H9 (cell line): ENCODE data around the gene ADAD2. TPM values are rescaled to one million over a fixed set of nuclear protein-coding genes. Genes with fewer than 3 reads are reported as not detected.

Experiments used
- DNase-seq: peaks from one replicate; pipeline ENCODE4 v3.0.0-alpha.2; 2017
- H2AFZ ChIP-seq: one replicate; pipeline ENCODE4 v1.6.1; 2013; ENCODE audit warnings: mild to moderate bottlenecking, low read length, control low read depth, moderate library complexity
- H2AK5ac ChIP-seq: 2 replicates; pipeline ENCODE4 v1.6.1; 2013; ENCODE audit warnings: low read length, control low read depth, mixed read lengths; ENCODE audit not compliant: insufficient read length
- H2BK120ac ChIP-seq: one replicate; pipeline ENCODE4 v1.6.1; 2013; ENCODE audit warnings: low read depth, mild to moderate bottlenecking, low read length, control low read depth, inconsistent platforms; ENCODE audit not compliant: poor library complexity, severe bottlenecking
- H2BK12ac ChIP-seq: 2 replicates; pipeline ENCODE4 v1.6.1; 2013; ENCODE audit warnings: low read length, control low read depth, mixed read lengths, low read depth; ENCODE audit not compliant: insufficient read length
- H2BK15ac ChIP-seq: 2 replicates; pipeline ENCODE4 v1.6.1; 2013; ENCODE audit warnings: low read depth, low read length, control low read depth
- H2BK20ac ChIP-seq: one replicate; pipeline ENCODE4 v1.6.1; 2013; ENCODE audit warnings: low read depth, mild to moderate bottlenecking, low read length, control low read depth, inconsistent platforms; ENCODE audit not compliant: poor library complexity, severe bottlenecking
- H2BK5ac ChIP-seq: 2 replicates; pipeline ENCODE4 v1.6.1; 2013; ENCODE audit warnings: low read length, control low read depth, mixed read lengths; ENCODE audit not compliant: insufficient read length
- H3K14ac ChIP-seq: 2 replicates; pipeline ENCODE4 v1.6.1; 2013; ENCODE audit warnings: low read length, control low read depth; ENCODE audit not compliant: insufficient read depth
- H3K18ac ChIP-seq: 2 replicates; pipeline ENCODE4 v1.6.1; 2013; ENCODE audit warnings: low read depth, mild to moderate bottlenecking, mixed read lengths, low read length, control low read depth; ENCODE audit not compliant: insufficient read length
- H3K23ac ChIP-seq: 2 replicates; pipeline ENCODE4 v1.6.1; 2013; ENCODE audit warnings: low read length, control low read depth, mixed read lengths, low read depth; ENCODE audit not compliant: insufficient read length
- H3K23me2 ChIP-seq: 2 replicates; pipeline ENCODE4 v1.6.1; 2013; ENCODE audit warnings: low read depth, mild to moderate bottlenecking, mixed read lengths, low read length, control low read depth; ENCODE audit not compliant: insufficient read length, poor library complexity, severe bottlenecking
- H3K27ac ChIP-seq: 2 replicates; pipeline ENCODE4 v1.5.1; 2013; ENCODE audit warnings: low read length, control low read depth, mixed read lengths, low read depth; ENCODE audit not compliant: insufficient read length
- H3K27me3 ChIP-seq: 2 replicates; pipeline ENCODE4 v1.6.1; 2013; ENCODE audit warnings: low read length, control low read depth, inconsistent platforms; ENCODE audit not compliant: insufficient read depth
- H3K4ac ChIP-seq: 2 replicates; pipeline ENCODE4 v1.6.1; 2013; ENCODE audit warnings: low read depth, mild to moderate bottlenecking, control low read depth, inconsistent platforms, low read length, moderate library complexity
- H3K4me1 ChIP-seq: 2 replicates; pipeline ENCODE4 v1.6.1; 2013; ENCODE audit warnings: low read length, control low read depth, inconsistent platforms; ENCODE audit not compliant: insufficient read depth
- H3K4me2 ChIP-seq: 2 replicates; pipeline ENCODE4 v1.6.1; 2013; ENCODE audit warnings: low read length, control low read depth, mixed read lengths; ENCODE audit not compliant: insufficient read length, insufficient read depth
- H3K56ac ChIP-seq: 2 replicates; pipeline ENCODE4 v1.6.1; 2013; ENCODE audit warnings: low read depth, mild to moderate bottlenecking, mixed read lengths, low read length, control low read depth; ENCODE audit not compliant: insufficient read length
- H3K79me1 ChIP-seq: 2 replicates; pipeline ENCODE4 v1.6.1; 2013; ENCODE audit warnings: low read depth, mild to moderate bottlenecking, moderate library complexity, low read length, control low read depth, inconsistent platforms; ENCODE audit not compliant: insufficient read depth, poor library complexity, severe bottlenecking
- H3K79me2 ChIP-seq: 2 replicates; pipeline ENCODE4 v1.6.1; 2013; ENCODE audit warnings: low read length, control low read depth, inconsistent platforms; ENCODE audit not compliant: insufficient read depth
- H3K9ac ChIP-seq: 2 replicates; pipeline ENCODE4 v1.6.1; 2013; ENCODE audit warnings: low read length, control low read depth, mixed read lengths; ENCODE audit not compliant: insufficient read length; ENCODE audit errors: extremely low read depth
- H3K9me3 ChIP-seq: one replicate; pipeline ENCODE4 v1.6.1; 2013; ENCODE audit warnings: low read depth, low read length, inconsistent platforms; ENCODE audit not compliant: control insufficient read depth
- H3T11ph ChIP-seq: one replicate; pipeline ENCODE4 v1.6.1; 2013; ENCODE audit warnings: mild to moderate bottlenecking, low read length, control low read depth, inconsistent platforms
- H4K20me1 ChIP-seq: one replicate; pipeline ENCODE4 v1.6.1; 2013; ENCODE audit not compliant: control insufficient read depth, insufficient read length, insufficient read depth
- H4K5ac ChIP-seq: 2 replicates; pipeline ENCODE4 v1.6.1; 2013; ENCODE audit warnings: low read depth, mild to moderate bottlenecking, mixed read lengths, low read length, control low read depth; ENCODE audit not compliant: insufficient read length
- H4K8ac ChIP-seq: replicated peaks from 2 replicates; pipeline ENCODE4 v1.6.1; 2013; ENCODE audit warnings: low read length, control low read depth, mixed read lengths, low read depth; ENCODE audit not compliant: insufficient read length
- H4K91ac ChIP-seq: 2 replicates; pipeline ENCODE4 v1.6.1; 2013; ENCODE audit warnings: low read depth, mild to moderate bottlenecking, moderate library complexity, mixed read lengths, low read length, control low read depth; ENCODE audit not compliant: insufficient read length
- H3K27ac Mint-ChIP-seq, 3 experiments: 2 replicates in 2 of 3; 3 replicates in 1 of 3; pipeline ENCODE4 v1.8.0; 2020 to 2021; ENCODE audit warnings: mixed read lengths in 3 of 3, mild to moderate bottlenecking in 1 of 3, moderate library complexity in 1 of 3
- H3K27me3 Mint-ChIP-seq: 2 replicates; pipeline ENCODE4 v1.8.0; 2021; ENCODE audit warnings: low read depth, mild to moderate bottlenecking, moderate library complexity, mixed read lengths
- H3K36me3 Mint-ChIP-seq, 3 experiments: 2 replicates in 2 of 3; 3 replicates in 1 of 3; pipeline ENCODE4 v1.8.0; 2020 to 2021; ENCODE audit warnings: low read depth in 3 of 3, mixed read lengths in 3 of 3; ENCODE audit not compliant: insufficient read depth in 1 of 3
- H3K4me1 Mint-ChIP-seq, 2 experiments: 2 replicates each; pipeline ENCODE4 v1.8.0; 2020; ENCODE audit warnings: mixed read lengths in 2 of 2
- H3K4me3 Mint-ChIP-seq, 2 experiments: 2 replicates in 1 of 2; 3 replicates in 1 of 2; pipeline ENCODE4 v1.8.0; 2020 to 2021; ENCODE audit warnings: mild to moderate bottlenecking in 2 of 2, mixed read lengths in 2 of 2, moderate library complexity in 1 of 2
- H3K9me3 Mint-ChIP-seq, 2 experiments: 2 replicates in 1 of 2; 3 replicates in 1 of 2; pipeline ENCODE4 v1.8.0; 2020; ENCODE audit warnings: mild to moderate bottlenecking in 2 of 2, mixed read lengths in 2 of 2, moderate library complexity in 1 of 2
- WGBS: extraction: QIAGEN DNeasy Blood & Tissue Kit; methylation state at CpG from one replicate; pipeline ENCODE4 v1.1.7; 2013; ENCODE audit warnings: missing lambda C conversion rate, low lambda C conversion rate, mixed read lengths; ENCODE audit not compliant: insufficient read length; ENCODE audit errors: extremely low coverage; 5-methylcytosine and 5-hydroxymethylcytosine counted together
- total RNA-seq: library from RNA; stranded (reverse); gene quantifications from 2 replicates; pipeline ENCODE4 v1.2.1, GENCODE V29; 2021
- TF ChIP-seq, protein P1 (sequence below): fragments of 200-600 bp; sonication (generic); conservative IDR thresholded peaks from 3 replicates; pipeline ENCODE4 v1.8.0; 2021; ENCODE audit warnings: antibody characterized with exemption, mild to moderate bottlenecking

Gene ADAD2
- total RNA-seq, 1 experiment from 2014 or later = 1.0 TPM

DNA sequence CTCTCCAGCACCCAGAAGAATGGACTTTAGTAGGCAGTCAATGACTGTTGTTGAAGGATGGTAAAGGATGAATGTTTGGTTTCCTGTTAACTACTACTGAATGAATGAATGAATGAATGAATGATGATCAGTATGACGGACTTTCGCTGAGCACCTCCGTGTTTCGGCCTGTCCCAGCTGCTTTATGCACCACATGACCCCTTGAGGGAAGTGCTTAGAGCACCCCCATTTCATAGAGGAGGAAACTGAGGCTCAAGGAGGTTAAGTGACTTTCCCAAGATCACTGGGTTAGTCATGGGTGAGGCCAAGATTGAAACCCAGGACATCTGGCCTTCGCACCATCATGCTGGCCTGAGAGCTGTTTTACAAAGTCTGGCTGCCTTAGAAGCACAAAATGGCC lies 42.0 kb downstream of the ADAD2 start:
- no peak overlapping the region for H3K4me2 ChIP-seq
- Mint-ChIP-seq H3K27me3 (peaks cover 8% of the 10 kb centered on the region), H3K36me3 (no peaks in the 10 kb centered on the region), H3K9me3 (no peaks in the 10 kb centered on the region), H3K27ac (no peak overlapping the region), H3K4me3 (no peak overlapping the region), H3K4me1 (peaks cover 7 to 19% of the 10 kb centered on the region in 2 experiments)
- H4K8ac ChIP-seq = no peak overlapping the region
- DNase-seq = no peak
- no peak overlapping the region for H2AK5ac ChIP-seq
- H3K9ac ChIP-seq = no peak overlapping the region
- H3K79me2 ChIP-seq = no peaks in the 10 kb centered on the region
- no peak overlapping the region for H3K18ac ChIP-seq
- H3K4me1 ChIP-seq = no peaks in the 10 kb centered on the region
- no peak overlapping the region for H4K91ac ChIP-seq
- no peak overlapping the region for H2BK15ac ChIP-seq
- H3K9me3 ChIP-seq = no peaks in the 10 kb centered on the region
- H2BK12ac ChIP-seq = no peak overlapping the region
- H3K79me1 ChIP-seq = no peaks in the 10 kb centered on the region
- no peak overlapping the region for H3K4ac ChIP-seq
- H3K14ac ChIP-seq = no peak overlapping the region
- no peaks in the 10 kb centered on the region for H3K23me2 ChIP-seq
- H2BK20ac ChIP-seq = no peak overlapping the region
- H4K20me1 ChIP-seq = no peaks in the 10 kb centered on the region
- no peak overlapping the region for H2BK5ac ChIP-seq
- H3K23ac ChIP-seq = no peak overlapping the region
- H2AFZ ChIP-seq = no peak overlapping the region
- TF ChIP-seq, protein P1, sequence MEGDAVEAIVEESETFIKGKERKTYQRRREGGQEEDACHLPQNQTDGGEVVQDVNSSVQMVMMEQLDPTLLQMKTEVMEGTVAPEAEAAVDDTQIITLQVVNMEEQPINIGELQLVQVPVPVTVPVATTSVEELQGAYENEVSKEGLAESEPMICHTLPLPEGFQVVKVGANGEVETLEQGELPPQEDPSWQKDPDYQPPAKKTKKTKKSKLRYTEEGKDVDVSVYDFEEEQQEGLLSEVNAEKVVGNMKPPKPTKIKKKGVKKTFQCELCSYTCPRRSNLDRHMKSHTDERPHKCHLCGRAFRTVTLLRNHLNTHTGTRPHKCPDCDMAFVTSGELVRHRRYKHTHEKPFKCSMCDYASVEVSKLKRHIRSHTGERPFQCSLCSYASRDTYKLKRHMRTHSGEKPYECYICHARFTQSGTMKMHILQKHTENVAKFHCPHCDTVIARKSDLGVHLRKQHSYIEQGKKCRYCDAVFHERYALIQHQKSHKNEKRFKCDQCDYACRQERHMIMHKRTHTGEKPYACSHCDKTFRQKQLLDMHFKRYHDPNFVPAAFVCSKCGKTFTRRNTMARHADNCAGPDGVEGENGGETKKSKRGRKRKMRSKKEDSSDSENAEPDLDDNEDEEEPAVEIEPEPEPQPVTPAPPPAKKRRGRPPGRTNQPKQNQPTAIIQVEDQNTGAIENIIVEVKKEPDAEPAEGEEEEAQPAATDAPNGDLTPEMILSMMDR = no peak
- H2BK120ac ChIP-seq = no peak overlapping the region
- no peak overlapping the region for H3K27ac ChIP-seq
- no peaks in the 10 kb centered on the region for H3K27me3 ChIP-seq
- H3K56ac ChIP-seq = no peak overlapping the region
- H3T11ph ChIP-seq = no peak overlapping the region
- WGBS = no CpG with 5 or more reads among the region's 5 CpGs
- H4K5ac ChIP-seq = no peak overlapping the region
